ENCODE data around the gene MUSK.

Gene MUSK

DNA sequence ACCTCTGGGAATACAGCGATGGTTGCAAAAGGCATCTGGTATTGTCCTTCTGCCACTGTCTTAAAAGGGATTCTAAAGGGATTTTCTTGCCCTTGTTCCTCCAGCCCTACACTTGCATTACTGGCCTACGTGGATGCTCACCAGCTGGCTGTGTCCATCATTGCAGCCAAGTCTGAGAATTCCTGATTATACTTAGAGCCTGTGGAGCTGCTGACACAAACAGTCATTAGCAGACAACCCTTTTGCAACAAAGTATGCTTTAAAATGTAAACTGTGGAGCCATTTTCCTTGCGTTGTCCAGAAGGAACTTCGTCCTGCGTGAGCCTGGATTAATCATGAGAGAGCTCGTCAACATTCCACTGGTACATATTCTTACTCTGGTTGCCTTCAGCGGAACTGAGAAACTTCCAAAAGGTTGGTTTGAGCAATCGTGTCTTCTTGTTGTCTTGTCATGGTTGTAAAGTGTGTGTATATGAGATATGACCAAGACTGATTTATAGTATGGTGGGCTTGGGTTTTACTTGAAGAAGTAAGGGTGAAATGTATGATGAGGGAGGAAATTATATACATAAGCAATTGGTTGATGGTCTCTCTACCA lies at the start of gene MUSK:
Gene MUSK, plus strand, starts transcription at position 222 of the 598 bp plus-strand sequence. Its CDS starts 114 bp downstream, at position 336.
- no peak for DNase-seq (ENCODE audit: low read depth)

GRCh38 chr9:110619831-110620230 lies 48.8 kb upstream of the MUSK start:
- DNase-seq (ENCODE audit: low read depth): no peak

GRCh38 chr9:110620726-110621125 lies 47.9 kb upstream of the MUSK start:
- DNase-seq (ENCODE audit: low read depth): no peak

GRCh38 chr9:110622368-110622767 lies 46.2 kb upstream of the MUSK start:
- no peak for DNase-seq (ENCODE audit: low read depth)

GRCh38 chr9:110623462-110624025 lies 45.0 kb upstream of the MUSK start:
- DNase-seq (ENCODE audit: low read depth): no peak

DNA sequence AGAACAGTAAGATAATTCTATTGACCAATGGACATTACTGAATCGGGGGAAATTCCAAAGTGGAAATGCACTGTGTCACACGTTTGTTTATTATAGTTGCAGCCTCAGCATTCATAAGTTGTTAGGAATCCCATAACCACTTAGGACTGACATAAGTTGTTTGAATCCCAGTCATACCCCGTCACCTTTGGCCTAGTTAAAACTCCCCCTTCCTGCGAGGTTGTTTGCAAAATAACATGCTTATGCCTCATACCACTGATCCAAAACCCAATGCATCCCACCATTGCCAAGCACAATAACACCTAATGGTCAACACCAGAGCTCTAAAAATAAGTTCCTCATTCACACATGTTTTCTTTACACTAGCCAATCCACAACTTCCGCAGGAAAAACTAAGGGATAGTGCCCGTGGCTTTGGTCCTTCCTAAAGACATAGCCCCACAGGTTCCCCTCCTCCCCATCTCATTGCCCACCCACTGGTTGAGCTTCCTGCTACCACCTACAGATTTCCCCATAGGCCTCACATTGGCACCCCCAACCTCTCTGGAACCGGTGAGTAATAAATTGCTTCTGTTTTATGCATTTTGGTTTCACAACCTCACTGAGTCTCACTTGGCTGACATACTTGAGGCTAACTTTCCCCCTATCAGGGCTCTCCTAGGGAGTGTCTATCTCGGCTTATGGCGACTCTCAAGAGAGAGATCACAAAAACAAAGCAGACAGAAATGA lies 42.3 kb upstream of the MUSK start:
- DNase-seq (ENCODE audit: low read depth): no peak

DNA sequence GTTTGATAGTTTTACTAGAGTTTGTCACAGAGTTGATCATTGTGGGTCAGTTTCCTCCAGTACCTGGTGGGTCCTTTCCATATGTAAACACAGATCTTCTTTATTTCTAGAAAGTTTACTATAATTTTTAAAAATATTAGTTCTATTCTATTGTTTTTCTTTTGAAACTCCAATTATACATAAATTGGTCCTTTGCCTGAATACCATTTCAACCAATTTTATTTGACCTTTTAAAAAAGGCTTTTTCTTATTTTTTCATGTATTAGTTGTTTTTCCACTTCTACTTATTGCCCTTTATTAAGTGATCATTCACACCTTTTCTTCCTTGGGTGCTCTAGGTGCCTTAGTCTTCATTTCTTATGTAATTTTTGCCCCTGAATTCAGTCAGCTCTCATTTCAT lies 33.0 kb upstream of the MUSK start:
- DNase-seq (ENCODE audit: low read depth): no peak

DNA sequence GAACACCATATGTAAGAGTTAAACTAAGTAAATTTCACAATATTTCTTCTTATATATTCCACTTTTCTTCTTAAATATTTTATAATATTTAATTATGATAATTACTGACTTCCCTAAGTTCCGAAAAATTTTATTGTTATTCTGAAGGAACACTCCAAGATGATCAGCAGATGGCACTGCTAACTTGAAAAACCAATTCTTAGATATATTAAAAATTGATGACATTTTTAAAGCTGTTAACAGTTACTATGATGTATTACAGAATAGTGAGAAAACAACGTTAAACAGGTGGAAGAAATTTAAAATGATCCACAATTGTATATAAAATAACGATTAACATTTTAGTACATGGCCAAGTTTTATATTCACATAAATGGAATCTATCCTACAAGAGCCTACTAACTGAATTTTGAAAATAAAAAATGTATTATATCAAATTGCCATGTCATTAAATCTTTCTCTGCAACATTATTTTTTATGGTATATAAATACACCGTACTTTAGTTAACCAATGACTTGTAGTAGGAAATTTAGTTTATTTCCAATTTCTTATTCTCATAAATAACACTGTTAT lies 30.1 kb upstream of the MUSK start:
- DNase-seq (ENCODE audit: low read depth): no peak

DNA sequence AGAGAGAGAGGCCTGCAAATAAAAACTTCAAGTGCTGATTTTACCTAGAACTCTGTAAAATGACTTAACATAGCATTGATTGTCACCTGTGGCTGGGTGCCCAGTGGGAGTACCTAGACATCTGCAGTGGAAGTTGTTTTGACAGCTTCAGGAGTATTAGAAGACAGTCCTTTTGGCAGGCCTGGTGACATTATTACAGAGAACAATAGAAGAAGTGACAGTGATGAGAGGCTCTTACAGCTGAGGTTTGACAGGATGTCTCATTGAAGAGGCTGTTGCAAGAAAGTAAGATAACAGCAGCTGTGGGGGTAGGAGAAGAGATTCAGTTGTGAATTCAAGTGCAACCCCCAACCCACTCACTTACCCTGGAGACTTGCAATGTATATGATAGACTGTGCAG lies 27.9 kb upstream of the MUSK start:
- no peak for DNase-seq (ENCODE audit: low read depth)

DNA sequence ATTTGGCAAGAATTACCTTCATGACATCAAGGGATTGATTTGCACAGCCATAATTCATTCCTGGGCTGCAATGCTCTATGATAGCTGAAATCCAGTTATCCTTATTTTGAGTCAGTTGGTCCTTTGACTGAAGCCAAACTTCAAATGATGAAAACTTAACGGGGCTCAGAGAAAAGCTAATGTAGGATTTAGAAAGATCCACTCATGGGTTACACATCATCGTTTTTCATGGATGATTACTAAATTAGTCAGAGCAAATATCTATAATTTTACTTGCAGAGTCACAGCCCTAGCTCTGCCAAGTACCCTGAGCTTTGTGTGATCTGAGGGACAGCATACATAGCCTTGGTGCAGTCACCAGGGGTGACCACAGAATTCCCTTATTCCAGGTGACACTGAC lies 27.3 kb upstream of the MUSK start:
- DNase-seq (ENCODE audit: low read depth): no peak

GRCh38 chr9:110648696-110649095 lies 19.9 kb upstream of the MUSK start:
- DNase-seq (ENCODE audit: low read depth): no peak

- DNase-seq (ENCODE audit: low read depth): no peak
These were observed 18.3 kb upstream of the MUSK start for GRCh38 chr9:110650261-110650660.

GRCh38 chr9:110650991-110651411 lies 17.6 kb upstream of the MUSK start:
- DNase-seq (ENCODE audit: low read depth): no peak

- DNase-seq (ENCODE audit: low read depth): no peak
These were observed 12.6 kb upstream of the MUSK start for GRCh38 chr9:110655754-110656641.

DNA sequence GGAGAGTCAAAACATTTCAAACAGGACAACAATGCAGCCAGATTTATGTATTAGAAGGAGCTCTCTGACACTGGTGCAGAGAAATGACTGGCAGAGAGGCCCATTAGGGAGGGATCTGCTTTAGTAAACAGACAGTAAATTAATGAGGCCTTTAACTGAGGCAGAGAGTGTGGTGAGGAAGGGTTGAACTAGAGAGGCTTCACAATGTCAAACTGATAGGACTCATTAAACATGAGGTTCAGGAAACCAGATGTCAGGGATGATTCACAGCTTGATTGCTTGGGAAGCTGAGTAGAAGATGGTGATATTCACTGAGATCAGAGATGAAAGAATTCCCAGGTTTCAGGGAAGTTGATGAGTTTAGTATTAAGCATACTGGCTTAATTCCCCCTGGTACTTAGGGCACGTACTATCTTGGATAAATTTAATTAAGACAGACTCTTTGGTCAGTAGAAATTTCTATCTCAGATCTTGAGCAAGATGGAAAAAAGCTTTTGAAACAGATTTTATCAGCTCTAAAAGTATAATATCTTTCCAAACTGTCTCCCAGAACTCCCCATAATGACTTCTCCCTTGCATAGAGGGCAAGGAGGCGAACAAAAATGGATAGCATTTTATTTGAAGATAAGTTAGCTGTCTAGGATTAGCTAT lies 8.6 kb upstream of the MUSK start:
- no peak for DNase-seq (ENCODE audit: low read depth)

DNA sequence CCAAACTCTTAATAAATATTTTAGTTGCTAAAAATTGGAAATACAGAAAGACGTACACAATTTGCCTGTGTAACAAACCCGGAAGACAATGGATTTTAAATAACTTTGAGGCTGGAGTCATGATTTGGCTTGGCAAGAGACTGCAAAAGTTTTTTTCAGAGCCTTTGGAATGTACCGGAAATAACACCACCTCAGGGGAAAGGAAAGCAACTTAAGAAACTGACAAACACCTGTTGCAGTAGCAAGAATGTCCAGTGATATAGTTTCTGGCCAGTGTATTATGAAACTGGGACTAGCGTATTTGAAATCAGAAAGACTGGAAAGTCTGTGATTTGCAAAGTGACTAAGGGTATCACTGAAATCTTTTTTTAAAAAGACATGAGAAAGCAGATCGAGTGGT lies 842 bp downstream of the MUSK start:
- DNase-seq (ENCODE audit: low read depth): no peak

- DNase-seq (ENCODE audit: low read depth): no peak
These were observed 3.3 kb downstream of the MUSK start for GRCh38 chr9:110671849-110672248.

- DNase-seq (ENCODE audit: low read depth): no peak
These were observed 4.4 kb downstream of the MUSK start for GRCh38 chr9:110672873-110673510.

- no peak for DNase-seq (ENCODE audit: low read depth)
These were observed 18.9 kb downstream of the MUSK start for GRCh38 chr9:110687497-110687896.

DNA sequence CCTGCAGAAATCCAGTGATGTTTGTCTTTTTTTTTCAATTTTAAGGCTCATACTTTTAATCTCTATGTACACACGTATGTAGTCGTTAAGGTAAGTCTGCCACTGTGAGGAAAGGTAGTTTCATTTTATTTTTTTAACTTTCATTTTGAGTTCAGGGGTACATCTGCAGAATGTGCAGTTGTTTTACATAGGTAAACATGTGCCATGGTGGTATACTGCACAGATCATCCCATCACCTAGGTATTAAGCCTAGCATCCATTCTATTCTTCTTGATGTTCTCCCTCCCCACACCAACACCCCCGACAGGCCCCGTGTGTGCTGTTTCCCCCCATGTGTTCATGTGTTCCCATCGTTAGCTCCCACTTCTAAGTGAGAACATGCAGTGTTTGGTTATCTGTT lies 19.7 kb downstream of the MUSK start:
- DNase-seq (ENCODE audit: low read depth): no peak

- no peak for DNase-seq (ENCODE audit: low read depth)
These were observed 22.5 kb downstream of the MUSK start for GRCh38 chr9:110691002-110691549.

Data from stimulated activated CD8-positive, alpha-beta memory T cell treated with anti-CD3 and anti-CD28 coated beads, Interleukin-7, amount 100 ng/mL, for 24 hours (primary cell).